Small intestine (tissue), 7 donors: ENCODE measurements around the gene PAPOLG. TPM values are rescaled to one million over a fixed set of nuclear protein-coding genes. Genes with fewer than 3 reads are reported as not detected.
"Not testable (repeated sequence)": the region's sequence is repeated elsewhere in the genome, so short reads cannot be mapped to it uniquely, and the experiment has no call there.

Experiments used
- DNase-seq, 2 donors: peaks; one replicate each; pipeline versions ENCODE4 v3.0.0 to v3.0.0-alpha.2; 2013
- FAIRE-seq: peaks from 2 replicates; lab custom pipeline; 2012; peaks lifted over from hg19 to GRCh38; lab: Jason Lieb, UNC
- H3K27ac ChIP-seq, 3 donors: one replicate each; pipeline ENCODE4 v1.5.1; 2013; ENCODE audit warnings: low read length in 2 of 3, mild to moderate bottlenecking in 2 of 3, control low read depth in 1 of 3, inconsistent platforms in 1 of 3, low read depth in 1 of 3, moderate library complexity in 1 of 3
- H3K27me3 ChIP-seq, 3 donors: one replicate each; pipeline ENCODE4 v1.6.1; 2013; ENCODE audit warnings: low read length in 3 of 3, inconsistent platforms in 1 of 3; ENCODE audit not compliant: control insufficient read depth in 3 of 3, insufficient read depth in 3 of 3
- H3K36me3 ChIP-seq, 3 donors: one replicate each; pipeline ENCODE4 v1.6.1; 2013; ENCODE audit warnings: low read length in 3 of 3, inconsistent platforms in 1 of 3, low read depth in 1 of 3, mild to moderate bottlenecking in 1 of 3, moderate library complexity in 1 of 3; ENCODE audit not compliant: control insufficient read depth in 3 of 3, insufficient read depth in 2 of 3
- H3K4me1 ChIP-seq, 3 donors: one replicate each; pipeline ENCODE4 v1.6.1; 2013; ENCODE audit warnings: low read length in 2 of 3, inconsistent platforms in 1 of 3, low read depth in 1 of 3, mild to moderate bottlenecking in 1 of 3, moderate library complexity in 1 of 3; ENCODE audit not compliant: control insufficient read depth in 3 of 3, insufficient read depth in 2 of 3
- H3K4me3 ChIP-seq, 3 donors: one replicate each; pipeline ENCODE4 v1.5.1; 2013; ENCODE audit warnings: low read length in 3 of 3, control low read depth in 1 of 3, inconsistent platforms in 1 of 3, low read depth in 1 of 3, mild to moderate bottlenecking in 1 of 3, moderate library complexity in 1 of 3
- H3K9me3 ChIP-seq, 2 donors: one replicate each; pipeline ENCODE4 v1.6.1; 2013; ENCODE audit warnings: low read depth in 1 of 2, low read length in 1 of 2; ENCODE audit not compliant: control insufficient read depth in 2 of 2, insufficient read depth in 1 of 2
- WGBS, 3 donors: extraction: QIAGEN DNeasy Blood & Tissue Kit; methylation state at CpG; one replicate each; pipeline ENCODE4 v1.1.7; 2013; 5-methylcytosine and 5-hydroxymethylcytosine counted together
- polyA plus RNA-seq, 4 donors: library from polyadenylated mRNA; stranded (reverse) in 3 of 4; unstranded in 1 of 4; fragments of 200-250 nt in 3 of 4; fragments of 120-200 nt in 1 of 4; gene quantifications; one replicate each; pipeline versions ENCODE4 v1.2.1 to v1.2.3, GENCODE V29; 2013
- donor health status: healthy with polysubstance abuse.
- donor health status: control.
- donor health status: control.
- donor health status: Bipolar disorder and iron deficiency.
- donor health status: healthy.

Gene PAPOLG
- polyA plus RNA-seq, 4 donors, result 2.7 to 10.4 (median 3.7) TPM

- Histone ChIP-seq H3K27me3 (no peaks in the 10 kb centered on the region), H3K27ac (no peak overlapping the region), H3K9me3 (no peaks in the 10 kb centered on the region), H3K4me1 (peaks cover 0 to 2% (median 0%) of the 10 kb centered on the region in 3 donors), H3K36me3 (no peaks in the 10 kb centered on the region), H3K4me3 (no peak overlapping the region)
- no peak for FAIRE-seq
- DNase-seq, result no peak
- WGBS, 3 donors, result 83 to 89% (median 89%) methylated on average over 6 of the region's 6 CpGs
Observed at GRCh38 chr2:60821587-60822302, 65.7 kb downstream of the PAPOLG start.

- Histone ChIP-seq H3K36me3 (no peaks in the 10 kb centered on the region), H3K27me3 (no peaks in the 10 kb centered on the region), H3K9me3 (no peaks in the 10 kb centered on the region), H3K4me1 (peaks cover 0 to under 1% (median 0%) of the 10 kb centered on the region in 3 donors), H3K27ac (no peak overlapping the region), H3K4me3 (no peak overlapping the region)
- 91 to 96% (median 95%) methylated on average over 4 of the region's 4 CpGs for WGBS, 3 donors
- DNase-seq, result no peak
- FAIRE-seq, result no peak
Observed at GRCh38 chr2:60822987-60823386, 66.9 kb downstream of the PAPOLG start.

GRCh38 chr2:60823694-60824305 lies 67.7 kb downstream of the PAPOLG start:
- no peak overlapping the region for H3K27ac ChIP-seq
- no peak overlapping the region for H3K4me3 ChIP-seq
- FAIRE-seq, result no peak
- no peaks in the 10 kb centered on the region for H3K27me3 ChIP-seq
- WGBS, 3 donors, result 89 to 92% (median 91%) methylated on average over 10 of the region's 10 CpGs
- no peaks in the 10 kb centered on the region for H3K36me3 ChIP-seq
- no peak for DNase-seq
- H3K9me3 ChIP-seq, result no peaks in the 10 kb centered on the region
- H3K4me1 ChIP-seq, result no peaks in the 10 kb centered on the region

- no peaks in the 10 kb centered on the region for H3K27me3 ChIP-seq
- FAIRE-seq, result no peak
- no peaks in the 10 kb centered on the region for H3K4me1 ChIP-seq
- WGBS, 3 donors, result 65 to 86% (median 77%) methylated on average over 2 of the region's 2 CpGs
- no peak overlapping the region for H3K4me3 ChIP-seq
- H3K9me3 ChIP-seq, result no peaks in the 10 kb centered on the region
- no peak for DNase-seq
- no peak overlapping the region for H3K27ac ChIP-seq
- no peaks in the 10 kb centered on the region for H3K36me3 ChIP-seq
Observed at GRCh38 chr2:60825666-60826065, 69.6 kb downstream of the PAPOLG start.

- no peak for FAIRE-seq
- WGBS, 3 donors, result 94 to 100% (median 98%) methylated on average over 2 of the region's 2 CpGs
- H3K4me3 ChIP-seq, result no peak overlapping the region
Observed at GRCh38 chr2:60826111-60826510, 70.0 kb downstream of the PAPOLG start.

GRCh38 chr2:60826860-60827259 lies 70.8 kb downstream of the PAPOLG start:
- DNase-seq, H3K4me1 ChIP-seq, H3K27ac ChIP-seq, FAIRE-seq, H3K9me3 ChIP-seq, H3K36me3 ChIP-seq, H3K27me3 ChIP-seq, H3K4me3 ChIP-seq: not testable (repeated sequence)
- 63 to 68% (median 66%) methylated on average over 3 of the region's 3 CpGs for WGBS, 3 donors

More at GRCh38 chr2:60826111-60826510, 70.0 kb downstream of the PAPOLG start:
- Histone ChIP-seq H3K27me3 (no peaks in the 10 kb centered on the region), H3K27ac (no peak overlapping the region), H3K36me3 (no peaks in the 10 kb centered on the region), H3K4me1 (no peaks in the 10 kb centered on the region), H3K9me3 (no peaks in the 10 kb centered on the region)
- no peak for DNase-seq

GRCh38 chr2:60827369-60827768 lies 71.3 kb downstream of the PAPOLG start:
- no peak overlapping the region for H3K4me3 ChIP-seq
- no peak for FAIRE-seq
- no peak for DNase-seq
- H3K27ac ChIP-seq, result no peak overlapping the region
- no peaks in the 10 kb centered on the region for H3K9me3 ChIP-seq
- H3K36me3 ChIP-seq, result no peaks in the 10 kb centered on the region
- WGBS, 3 donors, result 72 to 79% (median 74%) methylated on average over 9 of the region's 9 CpGs
- H3K27me3 ChIP-seq, result no peaks in the 10 kb centered on the region
- H3K4me1 ChIP-seq, result no peaks in the 10 kb centered on the region

GRCh38 chr2:60830991-60831390 lies 74.9 kb downstream of the PAPOLG start:
- H3K9me3 ChIP-seq, result no peaks in the 10 kb centered on the region
- DNase-seq (no peak), FAIRE-seq (no peak)
- H3K27me3 ChIP-seq, result no peaks in the 10 kb centered on the region
- H3K36me3 ChIP-seq, result no peaks in the 10 kb centered on the region
- WGBS, 3 donors, result 82 to 91% (median 88%) methylated on average over 4 of the region's 4 CpGs
- H3K4me3 ChIP-seq, result no peak overlapping the region
- no peak overlapping the region for H3K27ac ChIP-seq
- H3K4me1 ChIP-seq, result no peaks in the 10 kb centered on the region
